ENCODE measurements around the gene C1orf159.
"Not testable (repeated sequence)": the region's sequence is repeated elsewhere in the genome, so short reads cannot be mapped to it uniquely, and the experiment has no call there.

Gene C1orf159

DNA sequence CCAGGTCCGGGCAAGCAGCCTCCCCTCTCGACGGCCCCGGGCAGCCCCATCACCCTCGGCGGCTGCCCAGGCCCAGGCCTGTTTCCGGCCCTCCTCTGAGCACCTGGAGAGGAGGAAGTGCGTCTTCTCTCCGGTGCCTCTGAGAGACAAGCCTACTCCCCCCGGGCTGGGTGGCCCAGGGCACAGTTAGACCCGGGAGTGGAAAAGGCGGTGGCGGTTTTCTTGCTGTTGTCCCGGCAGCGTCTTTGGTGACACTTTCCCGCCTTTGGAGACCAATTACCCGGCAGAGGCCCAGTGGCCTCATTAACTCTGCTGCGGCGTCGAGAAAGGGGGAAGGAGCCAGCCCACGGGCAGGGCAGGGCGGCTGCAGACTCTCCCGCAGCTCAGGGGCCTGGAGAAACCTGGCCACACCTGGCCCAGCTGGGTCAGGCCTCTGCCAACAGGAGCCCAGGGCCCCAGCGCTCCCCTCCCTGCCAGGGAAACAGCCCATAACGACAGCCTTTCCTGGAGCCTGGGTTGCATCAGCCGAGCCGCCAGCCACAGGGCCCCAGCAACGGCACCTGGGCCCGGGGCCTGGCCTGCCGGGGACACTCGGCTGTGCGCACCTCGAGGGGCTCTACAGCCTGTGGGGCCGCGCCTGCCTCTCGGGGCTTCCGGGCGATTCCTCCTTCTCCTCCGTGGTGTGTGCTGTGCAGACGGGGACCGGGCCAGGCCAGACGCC, 28.4 kb upstream of the C1orf159 start:
- Histone ChIP-seq H3F3A (ENCODE audit: insufficient read depth) (no peaks in the 10 kb centered on the region), H3K79me2 (ENCODE audit: insufficient read depth, low read length) (no peaks in the 10 kb centered on the region), H2AFZ (ENCODE audit: low read depth, low read length, severe bottlenecking) (peak overlapping the region; percentile 46), H3K9ac (ENCODE audit: low read length) (peak overlapping the region; percentile 48), H3K9me2 (replicated peaks; ENCODE audit: insufficient read depth, low read length) (no peaks in the 10 kb centered on the region), H3K27me3 (ENCODE audit: low read length) (no peaks in the 10 kb centered on the region), H4K20me1 (ENCODE audit: low read depth, low read length) (no peaks in the 10 kb centered on the region), H3K4me2 (ENCODE audit: low read depth, low read length, poor library complexity, severe bottlenecking) (peak overlapping the region; percentile 29), H3K9me3 (ENCODE audit: insufficient read depth, low read length) (no peaks in the 10 kb centered on the region), H3K4me3 (ENCODE audit: insufficient read depth, low read length, poor library complexity, severe bottlenecking) (no peak overlapping the region), H3K36me3 (ENCODE audit: low read length) (no peaks in the 10 kb centered on the region), H3K27ac (ENCODE audit: low read depth, low read length) (peak overlapping the region; percentile 79)
- TF ChIP-seq EZH2phosphoT487 (conservative IDR thresholded peaks at IDR 0.05; ENCODE audit: low read length): no peak
- TF ChIP-seq, protein P1, sequence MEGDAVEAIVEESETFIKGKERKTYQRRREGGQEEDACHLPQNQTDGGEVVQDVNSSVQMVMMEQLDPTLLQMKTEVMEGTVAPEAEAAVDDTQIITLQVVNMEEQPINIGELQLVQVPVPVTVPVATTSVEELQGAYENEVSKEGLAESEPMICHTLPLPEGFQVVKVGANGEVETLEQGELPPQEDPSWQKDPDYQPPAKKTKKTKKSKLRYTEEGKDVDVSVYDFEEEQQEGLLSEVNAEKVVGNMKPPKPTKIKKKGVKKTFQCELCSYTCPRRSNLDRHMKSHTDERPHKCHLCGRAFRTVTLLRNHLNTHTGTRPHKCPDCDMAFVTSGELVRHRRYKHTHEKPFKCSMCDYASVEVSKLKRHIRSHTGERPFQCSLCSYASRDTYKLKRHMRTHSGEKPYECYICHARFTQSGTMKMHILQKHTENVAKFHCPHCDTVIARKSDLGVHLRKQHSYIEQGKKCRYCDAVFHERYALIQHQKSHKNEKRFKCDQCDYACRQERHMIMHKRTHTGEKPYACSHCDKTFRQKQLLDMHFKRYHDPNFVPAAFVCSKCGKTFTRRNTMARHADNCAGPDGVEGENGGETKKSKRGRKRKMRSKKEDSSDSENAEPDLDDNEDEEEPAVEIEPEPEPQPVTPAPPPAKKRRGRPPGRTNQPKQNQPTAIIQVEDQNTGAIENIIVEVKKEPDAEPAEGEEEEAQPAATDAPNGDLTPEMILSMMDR (IDR thresholded peaks at IDR 0.05; ENCODE audit: insufficient read depth, low read length, poor library complexity, severe bottlenecking): no peak

DNA sequence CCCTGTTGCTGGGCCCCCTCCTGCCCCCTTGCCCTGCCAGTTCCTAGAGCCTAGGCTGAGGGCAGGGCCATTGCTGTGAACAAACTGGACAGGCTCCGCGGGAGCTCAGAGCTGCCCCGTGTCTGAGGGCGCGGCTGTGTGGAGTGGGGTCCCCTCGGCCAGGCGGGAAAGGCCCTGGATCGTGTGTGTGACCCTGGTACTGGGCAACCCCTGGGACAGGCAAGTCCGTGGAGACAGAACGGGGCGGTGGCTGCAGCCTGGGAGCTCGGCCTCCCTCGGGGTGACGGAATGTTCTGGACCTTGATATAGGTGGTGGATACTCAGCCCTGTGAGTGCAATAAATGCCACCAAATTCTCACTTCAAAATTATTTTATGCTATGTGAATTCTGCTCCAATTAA, 27.7 kb upstream of the C1orf159 start:
- H3K4me2 ChIP-seq (ENCODE audit: low read depth, low read length, poor library complexity, severe bottlenecking): no peak overlapping the region
- no peaks in the 10 kb centered on the region for H3K79me2 ChIP-seq (ENCODE audit: insufficient read depth, low read length)
- H3K36me3 ChIP-seq (ENCODE audit: low read length): no peaks in the 10 kb centered on the region
- H3K4me3 ChIP-seq (ENCODE audit: insufficient read depth, low read length, poor library complexity, severe bottlenecking): no peak overlapping the region
- TF ChIP-seq EZH2phosphoT487 (conservative IDR thresholded peaks at IDR 0.05; ENCODE audit: low read length): no peak
- TF ChIP-seq, protein P1 (IDR thresholded peaks at IDR 0.05; ENCODE audit: insufficient read depth, low read length, poor library complexity, severe bottlenecking): no peak
- H3K9ac ChIP-seq (ENCODE audit: low read length): no peak overlapping the region; the same call in 1 of the 2 replicates
- no peak overlapping the region for H2AFZ ChIP-seq (ENCODE audit: low read depth, low read length, severe bottlenecking)
- no peaks in the 10 kb centered on the region for H3K27me3 ChIP-seq (ENCODE audit: low read length)
- H4K20me1 ChIP-seq (ENCODE audit: low read depth, low read length): no peaks in the 10 kb centered on the region
- H3F3A ChIP-seq (ENCODE audit: insufficient read depth): no peaks in the 10 kb centered on the region
- no peaks in the 10 kb centered on the region for H3K9me2 ChIP-seq (replicated peaks; ENCODE audit: insufficient read depth, low read length)
- H3K27ac ChIP-seq (ENCODE audit: low read depth, low read length): no peak overlapping the region
- no peaks in the 10 kb centered on the region for H3K9me3 ChIP-seq (ENCODE audit: insufficient read depth, low read length)

DNA sequence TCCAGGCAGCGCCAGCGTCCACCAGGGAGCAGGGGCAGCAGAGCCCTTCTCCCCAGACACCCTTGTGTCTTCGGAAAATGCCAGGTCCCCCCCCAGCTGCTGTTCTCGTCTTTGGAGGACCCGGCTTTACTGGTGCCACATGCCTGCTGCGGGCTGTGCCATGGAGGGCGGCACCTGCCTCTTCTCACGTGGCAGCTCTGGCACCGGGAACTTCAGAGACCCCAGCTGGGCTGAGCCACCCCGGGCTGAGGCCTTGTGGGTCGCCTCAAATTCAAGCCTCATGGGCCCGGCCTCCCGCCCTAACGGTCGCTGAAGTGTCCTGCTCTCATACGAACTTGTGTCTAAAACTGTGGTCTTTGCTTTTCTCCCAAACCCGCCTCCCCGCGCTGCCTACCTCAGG, 27.0 kb upstream of the C1orf159 start:
- no peaks in the 10 kb centered on the region for H3K9me2 ChIP-seq (replicated peaks; ENCODE audit: insufficient read depth, low read length)
- no peaks in the 10 kb centered on the region for H3K79me2 ChIP-seq (ENCODE audit: insufficient read depth, low read length)
- H3K36me3 ChIP-seq (ENCODE audit: low read length): no peaks in the 10 kb centered on the region
- H2AFZ ChIP-seq (ENCODE audit: low read depth, low read length, severe bottlenecking): no peak overlapping the region
- no peak overlapping the region for H3K4me2 ChIP-seq (ENCODE audit: low read depth, low read length, poor library complexity, severe bottlenecking)
- H3K4me3 ChIP-seq (ENCODE audit: insufficient read depth, low read length, poor library complexity, severe bottlenecking): no peak overlapping the region
- no peak overlapping the region for H3K27ac ChIP-seq (ENCODE audit: low read depth, low read length)
- no peaks in the 10 kb centered on the region for H3F3A ChIP-seq (ENCODE audit: insufficient read depth)
- no peak overlapping the region for H3K9ac ChIP-seq (ENCODE audit: low read length)
- H4K20me1 ChIP-seq (ENCODE audit: low read depth, low read length): no peaks in the 10 kb centered on the region
- H3K9me3 ChIP-seq (ENCODE audit: insufficient read depth, low read length): no peaks in the 10 kb centered on the region
- TF ChIP-seq EZH2phosphoT487 (conservative IDR thresholded peaks at IDR 0.05; ENCODE audit: low read length): no peak
- no peaks in the 10 kb centered on the region for H3K27me3 ChIP-seq (ENCODE audit: low read length)

DNA sequence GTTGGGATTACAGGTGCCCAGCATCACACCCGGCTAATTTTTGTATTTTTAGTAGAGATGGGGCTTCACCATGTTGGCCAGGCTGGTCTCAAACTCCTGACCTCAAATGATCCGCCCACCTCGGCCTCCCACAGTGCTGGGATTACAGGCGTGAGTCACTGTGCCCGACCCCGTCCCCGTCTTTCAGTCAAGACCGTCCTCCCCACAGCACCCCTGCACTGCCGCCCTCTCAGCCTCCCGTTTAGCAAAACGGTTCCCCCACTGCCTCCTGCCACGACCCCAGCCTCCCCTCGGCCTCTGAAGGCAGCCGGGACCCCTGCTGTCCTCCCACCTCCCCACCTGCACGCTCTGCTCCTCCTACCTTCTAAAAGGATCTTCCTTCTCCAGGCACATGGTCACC, 26.5 kb upstream of the C1orf159 start:
- not testable (repeated sequence) for H3K9me2 ChIP-seq (replicated peaks; ENCODE audit: insufficient read depth, low read length); H3F3A ChIP-seq (ENCODE audit: insufficient read depth); H3K4me3 ChIP-seq (ENCODE audit: insufficient read depth, low read length, poor library complexity, severe bottlenecking); H3K9me3 ChIP-seq (ENCODE audit: insufficient read depth, low read length); H4K20me1 ChIP-seq (ENCODE audit: low read depth, low read length); H3K36me3 ChIP-seq (ENCODE audit: low read length); H3K9ac ChIP-seq (ENCODE audit: low read length); H3K27ac ChIP-seq (ENCODE audit: low read depth, low read length); H2AFZ ChIP-seq (ENCODE audit: low read depth, low read length, severe bottlenecking); H3K4me2 ChIP-seq (ENCODE audit: low read depth, low read length, poor library complexity, severe bottlenecking); H3K79me2 ChIP-seq (ENCODE audit: insufficient read depth, low read length); H3K27me3 ChIP-seq (ENCODE audit: low read length)
